ENCODE data around the gene COBL.
A peak's percentile ranks its signal among the peaks of the same experiment; 100 is the strongest.

COBL gene

DNA sequence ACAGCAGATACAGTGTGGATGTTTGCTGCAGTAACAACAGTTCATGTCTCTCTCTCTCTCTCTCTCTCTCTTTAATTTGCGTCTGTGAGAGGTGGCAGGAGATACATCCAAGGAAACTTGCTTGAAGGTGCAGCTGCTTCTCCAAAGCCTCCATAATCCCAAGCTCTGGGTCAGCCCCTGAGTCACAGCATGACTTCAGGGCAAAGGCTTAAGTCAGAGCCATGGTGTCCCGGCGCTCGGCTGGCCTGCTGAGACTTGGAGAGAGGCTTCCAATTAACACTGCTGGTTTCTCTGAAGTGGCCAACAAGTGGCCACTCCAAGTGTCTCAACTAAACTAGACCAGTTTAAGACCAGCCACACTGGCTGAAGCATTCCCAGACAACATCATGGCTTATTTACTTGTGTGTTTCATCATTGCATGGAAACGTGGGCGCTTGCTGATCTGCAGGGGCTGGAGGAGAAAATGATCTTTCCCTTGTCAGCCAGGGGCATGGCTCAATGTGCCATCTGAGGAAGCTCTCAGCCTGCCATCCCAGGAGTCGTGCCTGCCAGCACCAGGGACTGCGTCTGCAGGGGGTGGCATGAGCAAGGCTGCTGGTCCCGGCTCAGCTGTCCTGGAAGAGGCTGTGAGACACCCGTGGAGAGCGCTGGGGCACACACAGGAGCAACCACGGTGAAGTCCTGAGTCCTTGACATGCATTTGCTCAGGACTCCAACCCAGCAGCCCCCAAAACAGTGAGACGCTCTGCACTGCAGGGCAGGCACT is 254.2 kb downstream of the COBL start:
- DNase-seq: peak in 12 of 58 donors; percentile 11 to 34 (median 24)

- no peak for DNase-seq
Observed at GRCh38 chr7:51060536-51060935, 256.1 kb downstream of the COBL start.

- DNase-seq: no peak
Observed at GRCh38 chr7:51059504-51060142, 257.0 kb downstream of the COBL start.

- peak in 2 of 58 donors; percentile 23 to 59 for DNase-seq
Observed at GRCh38 chr7:51058764-51059163, 257.8 kb downstream of the COBL start.

DNA sequence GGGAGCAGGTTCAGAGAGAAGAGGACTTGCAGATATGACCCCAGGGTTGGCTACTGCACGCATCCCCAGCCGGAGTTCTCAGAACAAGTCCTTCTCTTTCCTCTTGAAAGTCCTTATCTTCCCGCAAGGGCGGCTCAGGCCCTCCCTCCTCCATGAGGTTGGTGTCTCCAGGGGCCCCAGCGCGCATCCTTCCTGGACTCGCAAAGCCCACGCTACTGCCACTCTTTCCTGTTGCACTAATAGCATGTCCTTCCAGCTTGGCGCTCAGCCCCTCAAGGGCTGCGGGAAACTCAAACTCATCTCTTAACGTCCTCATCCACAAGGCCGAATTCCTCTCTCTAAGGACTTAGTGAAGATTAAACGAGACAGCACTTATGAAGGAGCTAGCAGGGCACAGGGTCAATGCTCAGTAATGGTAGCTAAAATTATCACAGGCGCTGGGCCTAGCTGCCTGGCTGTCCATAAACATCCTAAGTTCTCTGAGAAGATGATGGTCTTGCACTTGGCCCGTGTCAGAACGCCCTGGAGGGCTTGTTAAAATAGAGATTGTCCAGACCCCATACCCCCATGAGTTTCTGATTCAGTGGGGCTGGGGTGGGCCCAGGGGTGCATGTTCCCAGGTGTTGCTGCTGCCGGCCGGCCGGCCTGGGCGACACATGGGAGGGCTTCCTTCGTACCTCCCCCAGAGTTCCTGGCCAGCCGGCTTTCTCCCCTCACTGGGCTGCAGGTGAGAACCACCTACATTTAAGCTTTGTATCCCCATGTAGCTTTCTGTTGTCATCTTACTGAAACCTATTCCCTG is 261.4 kb downstream of the COBL start:
- no peak for DNase-seq

DNA sequence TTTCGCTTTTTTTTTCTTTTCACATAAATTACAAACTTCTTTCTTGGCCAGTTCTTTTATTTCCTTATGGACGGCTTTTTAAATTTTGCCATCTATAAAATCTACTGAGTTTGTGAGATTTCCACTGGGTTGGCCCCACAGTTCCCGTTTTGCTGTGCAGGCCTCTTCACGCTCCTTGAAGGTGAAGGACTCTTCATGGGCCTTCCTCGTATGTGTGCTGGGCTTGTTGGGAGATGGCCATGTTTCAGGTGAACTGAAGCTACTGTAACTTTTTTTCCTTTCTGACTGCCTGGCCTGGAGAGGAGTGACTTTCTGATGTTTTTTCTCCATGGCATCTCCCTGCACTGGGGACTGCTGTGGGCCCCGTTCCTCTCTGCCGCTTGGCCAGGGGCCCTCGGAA is 262.4 kb downstream of the COBL start:
- no peak for DNase-seq

DNA sequence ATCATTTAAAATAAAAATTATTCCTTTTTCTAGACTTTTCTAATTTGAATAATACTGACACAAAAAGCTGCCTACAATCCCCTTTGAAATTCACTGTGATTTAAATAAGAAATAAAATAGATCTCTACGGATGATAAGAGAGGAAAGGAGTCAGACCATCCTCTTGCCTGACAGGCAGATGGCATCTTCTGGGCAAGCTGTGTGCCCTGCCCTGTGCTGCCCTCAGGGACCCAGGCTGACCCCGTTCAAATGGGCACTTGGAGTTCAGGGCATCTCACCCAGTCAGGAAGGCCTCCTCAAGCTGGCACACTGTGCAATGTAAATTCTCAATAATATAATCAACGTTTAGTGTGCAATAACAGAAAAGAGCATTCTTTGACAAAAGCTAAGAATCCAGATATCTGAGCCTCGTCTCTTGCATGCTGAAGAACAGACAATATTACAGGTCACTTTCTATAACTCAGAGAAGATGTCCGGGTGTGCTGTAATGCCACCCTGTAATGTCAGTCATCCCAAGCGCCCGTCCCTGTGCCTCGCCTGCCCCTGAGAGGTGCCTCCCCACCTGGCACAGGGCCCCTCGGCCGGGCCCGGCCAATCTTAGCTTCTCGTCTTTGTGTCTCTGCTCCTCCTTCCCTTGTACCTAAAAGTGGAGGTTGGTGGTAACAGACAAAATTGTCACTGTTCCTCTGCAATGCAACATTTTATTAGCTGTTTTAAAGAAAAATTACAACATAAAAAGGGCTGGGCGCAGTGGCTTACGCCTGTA is 263.3 kb downstream of the COBL start:
- DNase-seq: no peak

DNA sequence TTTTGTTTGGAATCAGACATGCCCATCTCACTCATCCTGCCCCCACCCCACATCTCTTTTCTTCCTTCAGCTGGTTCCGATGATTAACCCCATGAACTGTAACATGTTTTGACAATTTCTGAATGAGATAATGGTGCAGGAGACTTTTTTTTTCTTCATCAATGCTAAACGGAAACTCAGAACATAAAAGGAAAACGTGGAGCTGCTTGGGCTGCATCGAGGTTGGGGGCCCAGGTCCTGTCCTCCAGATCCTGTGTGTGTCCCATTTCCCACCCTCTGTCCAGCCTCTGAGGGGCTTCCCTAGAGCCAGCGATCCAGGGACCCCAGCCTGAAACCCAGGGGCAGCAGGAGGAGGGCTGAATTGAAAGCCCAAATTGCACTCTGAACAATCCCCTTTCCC is 270.1 kb downstream of the COBL start:
- DNase-seq: no peak

GRCh38 chr7:51046103-51046466 is 270.5 kb downstream of the COBL start:
- no peak for DNase-seq

- DNase-seq: no peak
Observed at GRCh38 chr7:51045319-51046102, 271.1 kb downstream of the COBL start.

DNA sequence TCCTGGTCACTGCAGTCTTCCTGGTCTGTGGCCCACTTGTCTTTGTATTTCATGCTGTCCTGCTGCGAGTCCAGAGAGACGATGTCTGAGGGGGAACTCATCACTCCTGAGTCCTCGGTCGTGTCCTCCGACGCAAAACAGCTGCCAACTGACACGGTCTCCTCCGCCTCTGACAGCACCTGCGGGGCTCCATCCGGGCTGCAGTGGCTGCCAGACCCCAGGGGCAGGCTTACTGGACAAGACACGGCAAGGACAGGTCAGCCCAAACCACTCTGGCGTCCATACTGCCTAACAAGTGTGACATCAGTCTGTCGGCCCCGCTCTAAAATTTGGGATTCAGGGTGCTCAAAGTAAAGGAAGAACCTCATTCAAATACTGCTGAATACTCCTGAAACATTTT is 273.1 kb downstream of the COBL start:
- no peak for DNase-seq

DNA sequence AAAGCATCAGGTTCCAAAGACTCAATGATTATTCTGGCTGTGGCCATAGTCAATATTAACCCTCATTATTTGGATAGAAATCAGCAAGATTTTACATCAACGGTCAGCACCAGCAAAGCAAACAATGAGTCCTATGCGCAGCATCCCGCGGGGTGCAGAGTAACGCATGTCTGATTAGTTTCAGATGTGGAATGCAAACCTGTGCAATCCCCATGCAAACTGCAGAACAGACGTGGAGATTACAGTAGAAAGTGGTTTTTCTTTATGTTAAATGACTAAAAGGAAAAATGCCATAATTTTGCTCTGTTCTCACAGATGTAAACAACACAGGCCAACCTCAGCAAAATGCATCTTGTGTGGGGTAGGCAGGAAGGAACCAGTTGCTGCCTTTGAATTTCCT is 275.8 kb downstream of the COBL start:
- no peak for DNase-seq

DNA sequence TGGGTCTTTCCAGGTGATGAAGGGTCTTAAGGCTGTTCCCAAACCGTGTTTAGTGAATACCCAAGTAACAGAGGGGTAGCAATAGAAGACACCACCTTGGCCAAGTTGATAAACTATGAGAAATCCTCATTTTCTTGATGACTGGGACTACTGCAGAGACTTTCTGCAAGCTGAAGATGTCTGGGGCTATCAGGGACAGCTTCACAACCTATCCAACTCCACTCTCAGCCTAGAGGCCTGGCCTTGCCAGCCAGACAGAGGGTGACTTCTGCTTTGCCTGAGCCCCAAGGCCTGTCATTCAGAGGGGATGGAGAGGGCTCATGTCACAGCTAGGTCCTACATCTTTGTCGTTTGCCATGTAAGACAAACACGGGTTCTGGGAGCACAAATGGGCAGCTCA is 278.0 kb downstream of the COBL start:
- DNase-seq: no peak

GRCh38 chr7:51035716-51036115 is 280.9 kb downstream of the COBL start:
- no peak for DNase-seq

GRCh38 chr7:51034521-51035264 is 281.9 kb downstream of the COBL start:
- no peak for DNase-seq

- peak in 11 of 58 donors; percentile 4 to 34 (median 17) for DNase-seq
Observed at GRCh38 chr7:51033727-51034520, 282.7 kb downstream of the COBL start.

DNA sequence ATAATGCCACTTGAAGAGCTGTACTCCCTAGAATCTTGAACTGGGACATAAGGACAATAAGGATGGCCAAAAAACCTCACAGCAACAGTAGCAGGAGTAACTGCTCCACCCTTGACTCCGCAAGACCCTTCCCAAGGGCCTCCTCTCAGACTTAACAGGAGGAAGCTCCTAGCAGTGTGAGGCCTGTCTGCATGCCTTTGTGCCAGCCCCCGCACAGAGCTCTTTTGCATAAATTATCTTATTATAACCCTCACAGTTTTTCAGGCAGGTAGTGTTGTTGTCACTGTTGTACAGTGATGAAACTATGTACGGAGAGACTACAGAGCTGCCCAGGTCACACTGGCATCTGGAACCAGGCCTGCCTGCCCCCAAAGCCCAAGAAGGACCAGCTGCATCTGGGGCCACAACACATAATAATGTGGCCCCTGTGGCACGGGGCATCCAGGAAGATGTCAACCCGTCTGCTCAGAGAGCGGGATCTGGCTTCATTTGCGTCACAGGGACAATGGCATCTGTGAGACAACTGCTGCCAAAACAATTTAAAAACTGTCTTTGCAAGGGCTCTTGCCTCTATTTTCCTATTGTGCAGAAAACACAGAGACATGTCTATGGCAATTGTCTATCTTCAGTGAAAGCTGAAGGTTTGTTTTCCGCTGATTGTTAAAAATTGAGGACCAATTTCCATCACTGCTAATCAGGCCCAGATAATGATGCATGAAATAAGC is 284.7 kb downstream of the COBL start:
- peak in 7 of 58 donors; percentile 15 to 24 (median 22) for DNase-seq

DNA sequence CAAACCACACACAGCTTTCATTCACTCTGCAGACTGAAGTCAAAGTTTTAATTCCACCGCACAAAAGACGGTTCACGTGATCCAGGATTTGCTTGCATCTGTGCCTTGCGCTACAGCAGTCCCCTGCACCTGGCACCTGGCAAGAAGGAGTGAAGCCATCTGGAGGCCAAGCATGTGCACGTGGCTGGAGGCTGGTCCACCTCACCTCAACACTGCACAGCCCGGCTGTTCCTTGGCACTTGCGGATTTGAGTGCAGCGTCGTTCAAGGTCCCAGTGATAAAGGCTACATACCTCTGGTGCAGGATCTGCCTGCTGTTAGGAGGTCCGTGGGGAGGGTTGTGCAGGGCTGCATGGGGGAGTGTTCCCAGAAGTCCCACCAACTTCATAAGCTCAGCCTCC is 285.4 kb downstream of the COBL start:
- DNase-seq: no peak
